GM18526 (cell line): Measurements from ENCODE around the gene ZNF865.

Experiments used
- POLR2A ChIP-seq: IDR thresholded peaks from 3 replicates; pipeline ENCODE4 v1.6.1; 2011; ENCODE audit not compliant: insufficient read length; ENCODE audit errors: extremely low read depth

Gene ZNF865

GRCh38 chr19:55585658-55586339, 19.6 kb upstream of the ZNF865 start:
- TF ChIP-seq POLR2A = no peak

GRCh38 chr19:55586976-55587668, 18.3 kb upstream of the ZNF865 start:
- no peak for TF ChIP-seq POLR2A

GRCh38 chr19:55588738-55589137, 16.7 kb upstream of the ZNF865 start:
- no peak for TF ChIP-seq POLR2A

- no peak for TF ChIP-seq POLR2A
Measured at GRCh38 chr19:55590109-55590508, 15.3 kb upstream of the ZNF865 start.

- no peak for TF ChIP-seq POLR2A
Measured at GRCh38 chr19:55590617-55591016, 14.8 kb upstream of the ZNF865 start.

GRCh38 chr19:55591555-55591954, 13.9 kb upstream of the ZNF865 start:
- no peak for TF ChIP-seq POLR2A

- TF ChIP-seq POLR2A = no peak
Measured at GRCh38 chr19:55592391-55593090, 12.9 kb upstream of the ZNF865 start.

- TF ChIP-seq POLR2A = no peak
Measured at GRCh38 chr19:55593096-55593772, 12.2 kb upstream of the ZNF865 start.

- no peak for TF ChIP-seq POLR2A
Measured at GRCh38 chr19:55594996-55595545, 10.4 kb upstream of the ZNF865 start.

GRCh38 chr19:55596304-55596703, 9.1 kb upstream of the ZNF865 start:
- no peak for TF ChIP-seq POLR2A

GRCh38 chr19:55597501-55597921, 7.9 kb upstream of the ZNF865 start:
- no peak for TF ChIP-seq POLR2A

- TF ChIP-seq POLR2A = no peak
Measured at GRCh38 chr19:55598034-55598433, 7.4 kb upstream of the ZNF865 start.

- peak; percentile 49 for TF ChIP-seq POLR2A
Measured at GRCh38 chr19:55598719-55599467, 6.6 kb upstream of the ZNF865 start.

GRCh38 chr19:55599468-55599841, 6.0 kb upstream of the ZNF865 start, which contains the start of gene FIZ1:
TSS of gene FIZ1 (minus strand) at chr19:55599517. CDS start at chr19:55597865, 1,652 bp downstream.
- no peak for TF ChIP-seq POLR2A
